Adrenal gland (tissue), 5 donors: Measurements from ENCODE around the gene PGS1.

ENCODE experiments used
- POLR2A ChIP-seq, 2 donors: fragments of 450-650 bp; IDR thresholded peaks; one replicate each; pipeline ENCODE4 v1.6.1; 2017; ENCODE audit warnings: antibody characterized with exemption in 2 of 2, mild to moderate bottlenecking in 2 of 2, moderate library complexity in 1 of 2
- TF ChIP-seq, protein P1 (sequence below), 6 experiments: fragments of 450-650 bp in 4 of 6; fragments of 200-600 bp in 2 of 6; sonication (generic) in 1 of 6; IDR thresholded peaks; 1 replicate in 5 of 6; 2 replicates in 1 of 6; pipeline versions ENCODE4 v1.5.1 to v1.8.0; 2016 to 2021; ENCODE audit warnings: antibody characterized with exemption in 6 of 6, mild to moderate bottlenecking in 2 of 6, moderate library complexity in 1 of 6
- donor health status: DM: no; HTN: no; CAD: no.

DNA sequence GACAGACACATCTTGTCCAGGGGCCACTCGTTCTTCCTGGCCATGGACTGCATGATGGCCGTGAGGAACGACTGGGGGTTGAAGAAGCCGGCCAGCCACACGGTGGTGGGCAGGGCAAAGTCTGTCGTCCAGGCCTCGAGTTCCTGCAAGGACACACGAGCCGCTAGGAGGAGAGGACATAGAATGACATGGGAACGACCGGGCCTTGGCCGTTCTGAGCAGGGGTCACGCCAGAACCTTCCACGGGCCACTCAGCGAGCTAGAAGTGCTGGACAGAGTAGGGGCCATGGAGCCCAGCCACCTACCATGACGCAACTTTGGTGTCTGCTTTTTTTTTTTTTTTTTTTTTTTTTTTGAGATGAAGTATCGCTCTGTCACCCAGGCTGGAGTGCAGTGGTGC lies 47.0 kb downstream of the PGS1 start:
- TF ChIP-seq, protein P1, sequence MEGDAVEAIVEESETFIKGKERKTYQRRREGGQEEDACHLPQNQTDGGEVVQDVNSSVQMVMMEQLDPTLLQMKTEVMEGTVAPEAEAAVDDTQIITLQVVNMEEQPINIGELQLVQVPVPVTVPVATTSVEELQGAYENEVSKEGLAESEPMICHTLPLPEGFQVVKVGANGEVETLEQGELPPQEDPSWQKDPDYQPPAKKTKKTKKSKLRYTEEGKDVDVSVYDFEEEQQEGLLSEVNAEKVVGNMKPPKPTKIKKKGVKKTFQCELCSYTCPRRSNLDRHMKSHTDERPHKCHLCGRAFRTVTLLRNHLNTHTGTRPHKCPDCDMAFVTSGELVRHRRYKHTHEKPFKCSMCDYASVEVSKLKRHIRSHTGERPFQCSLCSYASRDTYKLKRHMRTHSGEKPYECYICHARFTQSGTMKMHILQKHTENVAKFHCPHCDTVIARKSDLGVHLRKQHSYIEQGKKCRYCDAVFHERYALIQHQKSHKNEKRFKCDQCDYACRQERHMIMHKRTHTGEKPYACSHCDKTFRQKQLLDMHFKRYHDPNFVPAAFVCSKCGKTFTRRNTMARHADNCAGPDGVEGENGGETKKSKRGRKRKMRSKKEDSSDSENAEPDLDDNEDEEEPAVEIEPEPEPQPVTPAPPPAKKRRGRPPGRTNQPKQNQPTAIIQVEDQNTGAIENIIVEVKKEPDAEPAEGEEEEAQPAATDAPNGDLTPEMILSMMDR (IDR thresholded peaks at IDR 0.05), result no peak
- no peak for TF ChIP-seq POLR2A (IDR thresholded peaks at IDR 0.05)
